Transverse colon (tissue), 3 donors: ENCODE data around the gene THSD4.

Experiments
- POLR2A ChIP-seq: fragments of 450-650 bp; IDR thresholded peaks from one replicate; pipeline ENCODE4 v1.6.1; 2016; ENCODE audit warnings: antibody characterized with exemption, mild to moderate bottlenecking, moderate library complexity
- TF ChIP-seq, protein P1 (sequence below), 5 experiments: fragments of 200-600 bp in 3 of 5; fragments of 450-650 bp in 2 of 5; sonication (generic) in 3 of 5; IDR thresholded peaks; 1 replicate in 2 of 5; 2 replicates in 3 of 5; pipeline ENCODE4 v1.5.1; 2016 to 2017; ENCODE audit warnings: antibody characterized with exemption in 5 of 5, inconsistent platforms in 3 of 5, mild to moderate bottlenecking in 2 of 5, moderate library complexity in 1 of 5

DNA sequence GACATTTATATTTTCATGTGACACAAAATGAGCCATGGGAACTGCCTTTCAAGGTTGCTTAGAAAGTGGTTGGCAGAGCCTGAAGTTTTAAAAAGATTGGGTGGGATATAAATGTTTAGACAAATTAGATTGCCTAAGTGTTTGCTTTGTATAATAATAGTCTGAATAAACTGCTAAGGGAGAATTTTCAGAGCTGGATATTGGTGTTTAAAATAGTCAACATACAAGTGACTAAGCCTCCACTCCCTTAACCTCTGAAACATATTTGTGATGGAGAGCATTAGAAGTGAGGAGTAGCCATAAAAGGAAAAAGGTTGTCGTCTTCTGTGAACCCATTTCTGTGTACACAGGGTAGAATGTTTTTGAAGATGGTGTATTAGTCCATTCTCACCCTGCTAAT lies 201.6 kb downstream of the THSD4 start:
- no peak for TF ChIP-seq POLR2A
- TF ChIP-seq, protein P1, sequence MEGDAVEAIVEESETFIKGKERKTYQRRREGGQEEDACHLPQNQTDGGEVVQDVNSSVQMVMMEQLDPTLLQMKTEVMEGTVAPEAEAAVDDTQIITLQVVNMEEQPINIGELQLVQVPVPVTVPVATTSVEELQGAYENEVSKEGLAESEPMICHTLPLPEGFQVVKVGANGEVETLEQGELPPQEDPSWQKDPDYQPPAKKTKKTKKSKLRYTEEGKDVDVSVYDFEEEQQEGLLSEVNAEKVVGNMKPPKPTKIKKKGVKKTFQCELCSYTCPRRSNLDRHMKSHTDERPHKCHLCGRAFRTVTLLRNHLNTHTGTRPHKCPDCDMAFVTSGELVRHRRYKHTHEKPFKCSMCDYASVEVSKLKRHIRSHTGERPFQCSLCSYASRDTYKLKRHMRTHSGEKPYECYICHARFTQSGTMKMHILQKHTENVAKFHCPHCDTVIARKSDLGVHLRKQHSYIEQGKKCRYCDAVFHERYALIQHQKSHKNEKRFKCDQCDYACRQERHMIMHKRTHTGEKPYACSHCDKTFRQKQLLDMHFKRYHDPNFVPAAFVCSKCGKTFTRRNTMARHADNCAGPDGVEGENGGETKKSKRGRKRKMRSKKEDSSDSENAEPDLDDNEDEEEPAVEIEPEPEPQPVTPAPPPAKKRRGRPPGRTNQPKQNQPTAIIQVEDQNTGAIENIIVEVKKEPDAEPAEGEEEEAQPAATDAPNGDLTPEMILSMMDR (IDR thresholded peaks at IDR 0.05), result no peak
